Chondrocyte (in vitro differentiated cells): ENCODE data around the gene KLHL13. TPM values are rescaled to one million over a fixed set of nuclear protein-coding genes. Genes with fewer than 3 reads are reported as not detected.

Experiments used
- DNase-seq: peaks from one replicate; pipeline ENCODE4 v3.0.0; 2021; ENCODE audit warnings: mixed read lengths, low spot score
- H3K27ac Mint-ChIP-seq: one replicate; pipeline ENCODE4 v1.8.0; 2021; ENCODE audit warnings: mild to moderate bottlenecking, moderate library complexity, mixed read lengths; ENCODE audit not compliant: unreplicated experiment
- H3K27me3 Mint-ChIP-seq: 2 replicates; pipeline ENCODE4 v1.8.0; 2021; ENCODE audit warnings: low read depth, mixed read lengths
- H3K36me3 Mint-ChIP-seq: 2 replicates; pipeline ENCODE4 v1.8.0; 2021; ENCODE audit warnings: low read depth, mixed read lengths
- H3K4me1 Mint-ChIP-seq: 2 replicates; pipeline ENCODE4 v1.8.0; 2021; ENCODE audit warnings: low read depth, mild to moderate bottlenecking, mixed read lengths
- H3K4me3 Mint-ChIP-seq: one replicate; pipeline ENCODE4 v1.8.0; 2021; ENCODE audit warnings: mild to moderate bottlenecking, moderate library complexity, mixed read lengths; ENCODE audit not compliant: unreplicated experiment
- H3K9me3 Mint-ChIP-seq: 2 replicates; pipeline ENCODE4 v1.8.0; 2021; ENCODE audit warnings: low read depth, mixed read lengths
- CTCF ChIP-seq: fragments of 200-600 bp; sonication (generic); IDR thresholded peaks from 2 replicates; pipeline ENCODE4 v1.5.0; 2021; ENCODE audit warnings: antibody characterized with exemption, mild to moderate bottlenecking, moderate library complexity
- total RNA-seq: library from RNA; stranded (reverse); gene quantifications from 3 replicates; pipeline ENCODE4 v1.2.1, GENCODE V29; 2021

Gene KLHL13
- total RNA-seq, 1 donor from 2014 or later = 0.45 TPM

- H3K9me3 Mint-ChIP-seq = peaks cover 40% of the 10 kb centered on the region
- TF ChIP-seq CTCF = no peak
- no peak overlapping the region for H3K27ac Mint-ChIP-seq
- DNase-seq = no peak
- H3K4me3 Mint-ChIP-seq = no peak overlapping the region
- no peaks in the 10 kb centered on the region for H3K27me3 Mint-ChIP-seq
- no peaks in the 10 kb centered on the region for H3K4me1 Mint-ChIP-seq
- H3K36me3 Mint-ChIP-seq = no peaks in the 10 kb centered on the region
Measured at GRCh38 chrX:117871796-117872195, 244.8 kb downstream of the KLHL13 start.

- Mint-ChIP-seq H3K27ac (no peak overlapping the region), H3K9me3 (peaks cover 9% of the 10 kb centered on the region), H3K36me3 (no peaks in the 10 kb centered on the region), H3K27me3 (no peaks in the 10 kb centered on the region), H3K4me3 (no peak overlapping the region), H3K4me1 (no peaks in the 10 kb centered on the region)
- TF ChIP-seq CTCF = no peak
- DNase-seq = no peak
Measured at GRCh38 chrX:117860517-117860916, 256.1 kb downstream of the KLHL13 start.

GRCh38 chrX:117854806-117855205 lies 261.8 kb downstream of the KLHL13 start:
- H3K36me3 Mint-ChIP-seq = no peaks in the 10 kb centered on the region
- H3K4me3 Mint-ChIP-seq = no peak overlapping the region
- no peak for DNase-seq
- no peaks in the 10 kb centered on the region for H3K4me1 Mint-ChIP-seq
- no peak overlapping the region for H3K27ac Mint-ChIP-seq
- no peaks in the 10 kb centered on the region for H3K9me3 Mint-ChIP-seq
- no peak for TF ChIP-seq CTCF
- H3K27me3 Mint-ChIP-seq = no peaks in the 10 kb centered on the region

GRCh38 chrX:117851025-117851424 lies 265.6 kb downstream of the KLHL13 start:
- no peak overlapping the region for H3K27ac Mint-ChIP-seq
- no peaks in the 10 kb centered on the region for H3K27me3 Mint-ChIP-seq
- no peak for DNase-seq
- no peak for TF ChIP-seq CTCF
- H3K4me1 Mint-ChIP-seq = no peaks in the 10 kb centered on the region
- H3K9me3 Mint-ChIP-seq = no peaks in the 10 kb centered on the region
- H3K36me3 Mint-ChIP-seq = no peaks in the 10 kb centered on the region
- no peak overlapping the region for H3K4me3 Mint-ChIP-seq

Other genes starting within 250 kb of the KLHL13 start
- 19.3 to 37.7 TPM (median 20.2 TPM) in 3 replicates for gene WDR44, start 229.3 kb upstream of the KLHL13 start, total RNA-seq